GM18505 (cell line): ENCODE results near the gene NBAS.
"Not testable (repeated sequence)": the region's sequence is repeated elsewhere in the genome, so short reads cannot be mapped to it uniquely, and the experiment has no call there.

ENCODE experiments used
- ATAC-seq: cut with Tn5 transposase; IDR thresholded peaks from one replicate; pipeline ENCODE4 v1.9.1; 2021; ENCODE audit not compliant: unreplicated experiment
- POLR2A ChIP-seq: IDR thresholded peaks from 4 replicates; pipeline ENCODE4 v1.6.1; 2011; ENCODE audit warnings: borderline replicate concordance; ENCODE audit not compliant: insufficient read depth, insufficient read length; ENCODE audit errors: extremely low read depth

The NBAS gene

DNA sequence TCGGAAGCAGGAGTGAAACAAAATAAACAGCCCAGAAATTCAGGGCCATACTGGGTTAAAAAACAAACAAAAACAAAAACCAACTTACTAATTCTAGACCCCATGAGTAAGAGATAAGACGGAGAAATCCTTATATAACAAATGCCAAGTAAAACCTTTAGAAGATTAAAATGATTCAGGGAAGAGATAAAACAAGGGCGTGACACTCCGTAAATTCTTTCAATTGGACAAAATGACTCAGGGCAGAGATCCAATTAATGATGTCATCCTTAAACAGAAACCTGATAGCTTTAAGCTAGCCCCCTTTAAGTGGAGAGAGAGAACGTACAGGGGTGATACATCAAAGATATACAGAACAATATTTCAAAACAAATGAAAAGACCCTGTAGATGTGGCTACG is 317.4 kb downstream of the NBAS start:
- ATAC-seq, result no peak
- TF ChIP-seq POLR2A, result no peak

DNA sequence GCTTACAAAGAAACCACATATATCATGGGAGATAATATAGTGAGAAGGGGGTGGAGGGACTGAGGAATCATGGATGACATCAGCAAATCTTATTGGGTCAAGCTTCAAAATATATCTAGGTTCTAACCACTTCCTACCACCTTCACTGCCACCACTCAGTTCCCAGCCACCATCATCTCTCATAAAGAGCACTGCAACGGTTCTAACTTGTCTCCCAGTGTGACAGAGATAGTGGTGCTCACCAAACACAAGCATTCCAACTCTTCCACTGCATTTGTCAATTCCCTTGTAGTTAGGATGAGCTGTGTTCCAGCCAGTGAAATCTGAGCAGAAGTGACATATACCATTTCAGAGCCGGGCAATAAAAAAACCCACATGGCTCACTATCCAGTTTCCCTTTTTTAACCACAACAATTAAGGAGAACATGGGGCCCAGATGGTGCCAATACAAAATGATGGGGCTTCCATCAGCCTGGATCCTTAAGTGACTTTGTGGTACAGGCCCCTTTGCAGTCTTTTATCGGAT is 318.1 kb downstream of the NBAS start:
- no peak for TF ChIP-seq POLR2A
- ATAC-seq, result no peak

DNA sequence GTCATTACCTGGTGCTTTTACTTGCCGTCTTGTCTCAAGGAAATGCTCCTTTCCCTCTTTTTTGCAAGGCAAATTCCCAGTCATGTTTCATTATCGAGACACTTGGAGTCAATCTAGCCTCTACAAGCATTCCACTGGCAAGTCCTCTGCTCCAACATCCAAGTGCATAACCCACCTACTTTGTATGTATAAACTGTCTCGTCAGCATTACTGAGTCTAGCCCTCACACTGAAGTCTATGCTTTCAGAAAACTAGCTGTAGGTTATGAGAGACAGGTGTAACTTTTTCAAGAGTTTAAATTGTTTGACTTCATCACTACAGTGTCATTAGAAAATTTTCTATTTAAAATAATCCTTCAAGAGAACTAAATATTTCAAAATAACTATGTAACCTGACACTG is 319.2 kb downstream of the NBAS start:
- no peak for TF ChIP-seq POLR2A
- no peak for ATAC-seq

DNA sequence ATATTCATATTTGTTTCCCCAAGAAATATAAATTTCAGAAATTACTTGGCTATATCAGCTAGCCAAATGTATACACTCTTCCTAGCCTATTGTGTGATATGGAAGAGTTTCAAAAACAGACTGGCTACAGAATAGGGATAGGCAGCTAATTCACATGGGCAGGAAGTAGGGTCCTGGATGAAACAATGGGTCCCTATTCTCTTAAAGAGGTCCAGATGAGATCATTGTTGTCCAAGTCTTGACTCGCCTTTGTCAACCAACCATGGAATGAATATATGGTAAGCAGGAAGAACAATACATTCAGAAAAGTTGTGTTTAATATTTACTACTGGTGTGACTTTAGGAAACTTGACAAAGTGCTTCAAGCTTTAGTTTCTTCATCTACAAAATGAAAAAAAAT is 319.9 kb downstream of the NBAS start:
- no peak for TF ChIP-seq POLR2A

DNA sequence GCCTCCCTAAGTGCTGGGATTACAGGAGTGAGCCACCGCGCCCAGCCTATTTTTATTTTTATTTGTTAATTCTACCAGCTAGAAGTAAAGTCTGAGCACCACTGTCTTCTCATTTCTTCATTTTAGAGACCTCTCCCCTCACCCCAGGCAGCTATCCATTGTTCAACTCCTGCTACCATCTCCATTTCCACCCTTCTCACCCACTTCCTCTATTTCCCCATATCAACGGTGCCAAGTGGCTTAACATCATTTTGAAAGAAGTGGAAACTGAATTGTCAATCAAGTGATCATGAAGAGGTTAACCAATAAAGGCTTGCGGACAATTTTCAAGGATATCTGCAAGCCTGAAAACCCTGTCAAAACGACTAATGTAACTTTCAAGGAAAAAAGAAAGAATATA is 323.1 kb downstream of the NBAS start:
- ATAC-seq, result no peak
- TF ChIP-seq POLR2A, result no peak

More for the DNA sequence above, 319.9 kb downstream of the NBAS start:
- no peak for ATAC-seq

DNA sequence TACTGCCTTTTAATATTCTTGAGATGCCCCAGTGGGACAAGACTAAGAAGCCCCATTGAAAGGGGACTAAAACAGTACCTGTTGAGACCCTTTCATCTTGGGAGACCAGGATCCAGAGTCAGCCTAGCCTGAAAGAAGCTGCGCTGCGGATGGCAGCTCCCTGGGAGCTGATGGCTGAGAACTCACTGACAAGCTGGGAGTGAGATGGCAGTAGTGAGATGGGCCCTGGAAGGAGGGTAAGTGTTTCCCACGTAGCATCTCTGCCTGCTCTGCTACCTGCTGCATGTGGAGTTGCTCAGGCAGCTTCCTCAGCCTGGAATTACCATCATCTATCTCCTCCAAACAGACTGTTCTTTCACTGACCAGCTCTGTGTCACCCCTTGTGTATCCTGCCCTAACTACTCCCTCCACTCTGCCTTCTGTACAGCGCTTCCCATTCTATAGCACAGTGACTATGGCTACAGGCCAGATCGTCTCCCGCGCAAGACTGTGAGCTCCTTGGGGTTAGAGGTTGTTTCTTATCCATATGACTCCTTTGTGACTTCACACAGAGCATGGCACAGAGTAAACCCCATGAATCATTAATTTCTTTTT is 330.4 kb downstream of the NBAS start:
- ATAC-seq, result no peak
- no peak for TF ChIP-seq POLR2A

DNA sequence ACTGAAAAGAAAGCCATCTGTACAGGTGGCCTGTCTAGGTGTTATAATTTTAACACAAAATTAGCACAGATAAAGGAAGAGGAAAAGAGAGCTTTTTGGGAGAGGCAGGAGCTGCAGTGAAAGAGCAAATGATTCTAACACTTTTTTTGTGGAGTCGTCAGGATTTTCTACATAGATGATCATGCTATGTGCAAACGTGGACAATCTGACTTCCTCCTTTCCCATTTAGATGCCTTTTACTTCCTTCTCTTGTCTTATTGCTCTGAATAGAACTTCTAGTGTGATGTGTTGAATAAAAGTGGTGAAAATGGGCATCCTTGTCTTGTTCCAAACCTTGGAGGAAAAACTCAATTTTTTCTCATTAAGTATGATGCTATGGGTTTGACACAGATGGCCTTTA is 334.5 kb downstream of the NBAS start:
- TF ChIP-seq POLR2A, result no peak

DNA sequence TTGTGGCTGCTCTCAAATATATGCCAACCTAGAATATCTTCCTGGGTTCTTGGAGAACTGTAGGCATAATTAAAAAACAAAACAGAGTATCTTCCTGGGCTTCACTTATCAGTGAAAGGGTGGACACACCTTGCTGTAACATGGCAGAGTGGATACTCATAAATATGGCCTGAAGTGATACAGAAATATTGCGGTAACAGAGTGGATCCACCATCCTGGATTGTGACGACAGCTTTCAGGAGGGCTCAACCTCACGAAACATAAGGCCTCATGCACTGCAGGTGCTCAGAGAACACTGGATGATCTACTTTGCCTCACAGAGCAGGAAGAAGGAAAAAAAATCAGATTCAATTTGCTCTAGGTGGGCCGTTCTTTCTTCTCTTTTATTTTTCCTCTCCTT is 336.0 kb downstream of the NBAS start:
- no peak for TF ChIP-seq POLR2A
- ATAC-seq, result no peak

More for the DNA sequence above, 334.5 kb downstream of the NBAS start:
- ATAC-seq, result no peak

DNA sequence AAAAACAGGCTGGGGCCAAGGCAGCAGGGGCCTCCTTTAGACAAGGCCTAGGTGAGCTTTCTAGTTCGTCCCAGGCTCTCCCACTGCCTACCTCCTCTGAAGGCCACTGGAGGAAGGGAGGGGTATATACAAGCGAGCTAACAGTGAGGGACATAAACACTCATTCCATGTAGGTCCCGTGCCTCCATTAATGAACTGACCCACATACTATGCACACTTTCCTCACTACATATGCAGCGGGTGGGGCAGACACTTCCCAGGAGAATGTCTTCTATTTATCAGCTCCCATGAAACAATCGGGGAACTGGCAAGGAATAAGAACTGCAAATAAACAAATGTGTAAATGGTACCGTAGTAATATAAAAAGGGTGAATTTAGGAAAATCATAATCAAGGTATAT is 336.5 kb downstream of the NBAS start:
- no peak for TF ChIP-seq POLR2A

DNA sequence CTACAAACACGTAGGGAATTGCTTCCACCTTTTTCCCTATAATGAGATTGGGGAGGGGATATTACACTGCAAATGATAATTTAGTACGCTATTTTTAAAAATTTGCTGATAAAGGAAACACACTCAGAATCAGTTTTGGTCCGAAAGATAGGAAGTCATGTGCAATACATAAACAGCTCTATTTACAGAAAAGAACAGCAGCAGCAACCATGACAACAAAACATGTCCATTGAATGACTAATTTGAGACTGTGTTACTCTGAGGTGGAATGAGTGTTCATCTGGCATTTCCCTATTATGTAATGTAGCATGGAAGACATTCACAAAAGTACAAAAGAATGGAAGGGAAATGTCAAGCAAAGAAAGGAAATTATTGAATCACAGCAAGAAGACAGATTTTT is 337.2 kb downstream of the NBAS start:
- no peak for ATAC-seq
- no peak for TF ChIP-seq POLR2A

More for the DNA sequence above, 336.5 kb downstream of the NBAS start:
- no peak for ATAC-seq

DNA sequence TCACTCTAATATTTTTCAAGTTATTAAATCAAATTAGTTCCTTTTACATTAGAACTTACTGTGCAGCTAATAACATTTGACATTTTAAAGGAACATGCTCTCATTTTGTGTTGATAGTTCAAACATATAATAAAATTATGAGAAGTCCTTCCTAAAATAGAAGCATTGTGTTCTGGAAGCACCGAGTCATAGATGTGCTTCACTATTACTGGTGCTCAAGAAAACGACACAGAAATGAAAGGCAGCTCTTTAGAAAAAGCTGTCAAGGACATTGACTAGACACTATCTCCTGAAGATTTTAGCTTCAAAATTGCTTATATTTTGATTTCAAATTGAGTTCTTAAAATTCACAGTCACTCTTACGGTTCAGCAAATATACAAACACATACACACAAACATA is 338.3 kb downstream of the NBAS start:
- no peak for ATAC-seq
- TF ChIP-seq POLR2A, result no peak

DNA sequence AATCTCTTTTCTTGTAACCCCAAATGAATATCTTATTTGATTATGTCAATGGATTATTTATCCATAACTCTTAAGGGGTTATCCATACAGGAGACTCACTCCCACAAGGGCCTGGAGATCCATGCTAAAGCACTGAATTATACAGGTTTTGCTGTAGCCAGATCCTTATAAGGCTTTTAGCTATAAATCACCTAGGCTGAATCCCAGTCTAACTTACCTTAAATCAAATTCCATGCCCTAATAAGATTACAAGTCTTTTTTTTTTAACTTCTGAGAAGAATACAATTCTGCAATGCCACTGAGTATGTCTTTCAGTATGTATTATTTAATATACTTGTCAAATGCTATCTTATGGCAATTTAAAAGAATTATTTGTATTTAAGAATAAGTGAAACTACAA is 340.5 kb downstream of the NBAS start:
- ATAC-seq, result no peak

DNA sequence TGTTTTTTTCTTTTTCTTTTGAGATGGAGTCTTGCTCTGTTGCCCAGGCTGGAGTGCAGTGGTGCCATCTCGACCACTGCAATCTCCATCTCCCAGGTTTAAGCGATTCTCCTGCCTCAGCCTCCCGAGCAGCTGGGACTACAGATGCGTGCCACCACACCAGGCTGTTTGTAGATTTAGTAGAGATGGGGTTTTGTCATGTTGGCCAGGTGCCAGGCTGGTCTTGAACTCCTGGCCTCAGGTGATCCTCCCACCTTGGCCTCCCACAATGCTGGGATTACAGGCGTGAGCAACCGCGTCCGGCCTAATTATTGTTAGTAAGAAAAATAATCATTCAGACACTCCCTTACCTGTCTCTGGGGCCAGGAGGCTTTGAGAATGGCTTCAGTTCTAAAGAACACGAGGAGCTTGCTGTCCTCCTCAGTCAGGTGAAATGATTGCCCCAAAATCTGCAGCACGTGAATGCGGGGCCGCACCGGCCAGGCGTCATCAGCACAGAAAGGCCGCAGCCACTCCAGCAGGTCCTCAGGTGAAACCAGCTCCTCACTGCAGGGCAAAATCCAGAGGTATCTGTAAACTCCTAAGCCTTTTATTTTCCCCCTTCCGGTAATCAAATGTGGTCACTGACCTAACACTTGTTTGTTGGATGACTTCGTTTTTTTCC is 342.6 kb downstream of the NBAS start:
- no peak for TF ChIP-seq POLR2A
- no peak for ATAC-seq

More for the DNA sequence above, 340.5 kb downstream of the NBAS start:
- no peak for TF ChIP-seq POLR2A

DNA sequence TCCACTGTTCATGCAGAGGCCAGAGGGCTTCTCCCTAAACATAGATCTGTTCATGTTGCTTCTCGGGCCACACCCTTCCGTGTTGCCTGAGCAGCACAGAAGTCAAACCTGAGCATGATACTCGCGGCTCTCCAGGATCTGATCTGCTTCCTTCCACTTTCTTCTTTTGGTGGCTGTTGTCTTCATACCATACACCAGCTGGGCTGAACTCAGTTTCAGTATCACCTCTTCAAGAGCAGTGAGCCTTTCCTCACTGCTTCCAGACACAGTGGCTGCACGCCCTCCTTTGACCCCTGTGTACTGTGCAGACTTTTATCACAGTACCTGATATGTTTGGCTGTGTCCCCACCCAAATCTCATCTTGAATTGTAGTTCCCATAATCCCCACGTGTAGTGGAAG is 348.9 kb downstream of the NBAS start:
- TF ChIP-seq POLR2A, result no peak
- no peak for ATAC-seq

DNA sequence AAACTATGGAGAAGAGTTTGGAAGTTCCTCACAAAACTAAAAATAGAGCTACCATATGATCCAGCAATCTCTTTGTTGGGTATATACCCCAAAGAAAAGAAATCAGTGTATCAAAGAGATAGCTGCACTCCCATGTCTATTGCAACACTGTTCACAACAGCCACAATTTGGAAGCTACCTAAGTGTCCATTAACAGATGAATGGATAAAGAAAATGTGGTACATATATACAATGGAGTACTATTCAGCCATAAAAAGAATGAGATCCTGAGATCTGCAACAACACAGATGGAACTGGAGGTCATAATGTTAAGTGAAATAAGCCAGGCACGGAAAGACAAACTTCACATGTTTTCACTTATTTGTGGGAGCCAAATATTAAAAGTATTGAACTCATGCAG is 350.6 kb downstream of the NBAS start:
- ATAC-seq, result not testable (repeated sequence)
